Measurements from ENCODE around the gene HSPBP1.

DNA sequence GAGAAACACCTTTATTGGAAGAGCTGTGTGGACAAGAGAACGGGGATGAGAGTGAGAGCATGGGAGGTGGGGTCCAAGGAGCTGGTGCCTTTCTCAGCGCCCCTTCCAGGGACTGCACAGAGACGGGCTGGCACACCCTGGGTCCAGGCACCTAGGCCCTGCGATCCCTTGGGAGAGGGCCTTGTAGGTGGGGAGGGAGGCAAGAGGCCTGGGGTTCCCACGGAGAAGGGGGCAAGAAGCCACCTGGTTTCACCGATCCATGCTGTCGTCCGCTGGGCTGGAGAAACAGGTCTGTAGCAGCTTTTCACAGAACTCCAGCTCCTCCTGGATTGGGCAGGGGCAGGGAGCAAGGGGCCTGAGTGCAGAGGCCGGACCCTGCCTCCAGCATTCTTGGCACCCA, 17.6 kb downstream of the HSPBP1 start:
- TF ChIP-seq RAD21 (IDR thresholded peaks at IDR 0.05; ENCODE audit: low read length) (no peak), POLR2A (IDR thresholded peaks at IDR 0.05; ENCODE audit: low read depth, low read length) (no peak)
- TF ChIP-seq, protein P1, sequence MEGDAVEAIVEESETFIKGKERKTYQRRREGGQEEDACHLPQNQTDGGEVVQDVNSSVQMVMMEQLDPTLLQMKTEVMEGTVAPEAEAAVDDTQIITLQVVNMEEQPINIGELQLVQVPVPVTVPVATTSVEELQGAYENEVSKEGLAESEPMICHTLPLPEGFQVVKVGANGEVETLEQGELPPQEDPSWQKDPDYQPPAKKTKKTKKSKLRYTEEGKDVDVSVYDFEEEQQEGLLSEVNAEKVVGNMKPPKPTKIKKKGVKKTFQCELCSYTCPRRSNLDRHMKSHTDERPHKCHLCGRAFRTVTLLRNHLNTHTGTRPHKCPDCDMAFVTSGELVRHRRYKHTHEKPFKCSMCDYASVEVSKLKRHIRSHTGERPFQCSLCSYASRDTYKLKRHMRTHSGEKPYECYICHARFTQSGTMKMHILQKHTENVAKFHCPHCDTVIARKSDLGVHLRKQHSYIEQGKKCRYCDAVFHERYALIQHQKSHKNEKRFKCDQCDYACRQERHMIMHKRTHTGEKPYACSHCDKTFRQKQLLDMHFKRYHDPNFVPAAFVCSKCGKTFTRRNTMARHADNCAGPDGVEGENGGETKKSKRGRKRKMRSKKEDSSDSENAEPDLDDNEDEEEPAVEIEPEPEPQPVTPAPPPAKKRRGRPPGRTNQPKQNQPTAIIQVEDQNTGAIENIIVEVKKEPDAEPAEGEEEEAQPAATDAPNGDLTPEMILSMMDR (conservative IDR thresholded peaks at IDR 0.05; ENCODE audit: low read depth, low read length), result no peak
- TF ChIP-seq, protein P2, sequence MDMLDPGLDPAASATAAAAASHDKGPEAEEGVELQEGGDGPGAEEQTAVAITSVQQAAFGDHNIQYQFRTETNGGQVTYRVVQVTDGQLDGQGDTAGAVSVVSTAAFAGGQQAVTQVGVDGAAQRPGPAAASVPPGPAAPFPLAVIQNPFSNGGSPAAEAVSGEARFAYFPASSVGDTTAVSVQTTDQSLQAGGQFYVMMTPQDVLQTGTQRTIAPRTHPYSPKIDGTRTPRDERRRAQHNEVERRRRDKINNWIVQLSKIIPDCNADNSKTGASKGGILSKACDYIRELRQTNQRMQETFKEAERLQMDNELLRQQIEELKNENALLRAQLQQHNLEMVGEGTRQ (IDR thresholded peaks at IDR 0.05; ENCODE audit: low read depth, low read length), result no peak
- TF ChIP-seq, protein P3, sequence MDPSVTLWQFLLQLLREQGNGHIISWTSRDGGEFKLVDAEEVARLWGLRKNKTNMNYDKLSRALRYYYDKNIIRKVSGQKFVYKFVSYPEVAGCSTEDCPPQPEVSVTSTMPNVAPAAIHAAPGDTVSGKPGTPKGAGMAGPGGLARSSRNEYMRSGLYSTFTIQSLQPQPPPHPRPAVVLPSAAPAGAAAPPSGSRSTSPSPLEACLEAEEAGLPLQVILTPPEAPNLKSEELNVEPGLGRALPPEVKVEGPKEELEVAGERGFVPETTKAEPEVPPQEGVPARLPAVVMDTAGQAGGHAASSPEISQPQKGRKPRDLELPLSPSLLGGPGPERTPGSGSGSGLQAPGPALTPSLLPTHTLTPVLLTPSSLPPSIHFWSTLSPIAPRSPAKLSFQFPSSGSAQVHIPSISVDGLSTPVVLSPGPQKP (IDR thresholded peaks at IDR 0.05; ENCODE audit: borderline replicate concordance, low read depth, low read length), result no peak
